GM23248 (cell line): ENCODE results near the gene SNTG2. TPM values are rescaled to one million over a fixed set of nuclear protein-coding genes. Genes with fewer than 3 reads are reported as not detected.

ENCODE experiments used
- DNase-seq: peaks from one replicate; pipeline ENCODE4 v3.0.0-alpha.2; 2015
- H2AFZ ChIP-seq: fragments of 200-600 bp; sonication (generic); 2 replicates; pipeline ENCODE4 v1.6.1; 2016; ENCODE audit warnings: antibody characterized with exemption
- H3F3A ChIP-seq: fragments of 200-600 bp; sonication (generic); 2 replicates; pipeline ENCODE4 v1.6.1; 2016; ENCODE audit warnings: mild to moderate bottlenecking, antibody characterized with exemption, mixed run types; ENCODE audit not compliant: insufficient read depth
- H3K27ac ChIP-seq: fragments of 200-600 bp; sonication (generic); 2 replicates; pipeline ENCODE4 v1.5.1; 2016; ENCODE audit warnings: mild to moderate bottlenecking
- H3K27me3 ChIP-seq: fragments of 200-600 bp; sonication (generic); replicated peaks from 2 replicates; pipeline ENCODE4 v1.6.1; 2016; ENCODE audit warnings: mild to moderate bottlenecking; ENCODE audit not compliant: insufficient read depth
- H3K36me3 ChIP-seq: fragments of 200-600 bp; sonication (generic); 2 replicates; pipeline ENCODE4 v1.6.1; 2016; ENCODE audit warnings: low read depth, mild to moderate bottlenecking
- H3K4me1 ChIP-seq: fragments of 200-600 bp; sonication (generic); 2 replicates; pipeline ENCODE4 v1.6.1; 2016; ENCODE audit warnings: mild to moderate bottlenecking; ENCODE audit not compliant: insufficient read depth
- H3K4me2 ChIP-seq: fragments of 200-600 bp; sonication (generic); one replicate; pipeline ENCODE4 v1.6.1; 2016; ENCODE audit warnings: mild to moderate bottlenecking; ENCODE audit not compliant: unreplicated experiment
- H3K4me3 ChIP-seq: fragments of 200-600 bp; sonication (generic); 2 replicates; pipeline ENCODE4 v1.5.1; 2016; ENCODE audit warnings: mild to moderate bottlenecking
- H3K79me2 ChIP-seq: fragments of 200-600 bp; sonication (generic); 2 replicates; pipeline ENCODE4 v1.6.1; 2016; ENCODE audit warnings: mild to moderate bottlenecking; ENCODE audit not compliant: insufficient read depth
- H3K9ac ChIP-seq: fragments of 200-600 bp; sonication (generic); 2 replicates; pipeline ENCODE4 v1.6.1; 2016; ENCODE audit warnings: mild to moderate bottlenecking
- H3K9me2 ChIP-seq: fragments of 200-600 bp; sonication (generic); 2 replicates; pipeline ENCODE4 v1.6.1; 2016; ENCODE audit warnings: mixed run types, mild to moderate bottlenecking, moderate library complexity; ENCODE audit not compliant: insufficient read depth
- H3K9me3 ChIP-seq: fragments of 200-600 bp; sonication (generic); one replicate; pipeline ENCODE4 v1.6.1; 2017; ENCODE audit warnings: low read depth
- H4K20me1 ChIP-seq: fragments of 200-600 bp; sonication (generic); 2 replicates; pipeline ENCODE4 v1.6.0; 2016; ENCODE audit not compliant: insufficient read depth
- EZH2 ChIP-seq: fragments of 200-600 bp; sonication (generic); IDR thresholded peaks from 2 replicates; pipeline ENCODE4 v1.6.1; 2018; ENCODE audit warnings: antibody characterized with exemption, mild to moderate bottlenecking; ENCODE audit not compliant: insufficient read depth, poor library complexity, severe bottlenecking
- EZH2phosphoT487 ChIP-seq: fragments of 200-600 bp; sonication (generic); IDR thresholded peaks from 2 replicates; pipeline ENCODE4 v1.6.1; 2018; ENCODE audit warnings: antibody characterized with exemption, moderate library complexity, mild to moderate bottlenecking, low read depth; ENCODE audit not compliant: insufficient read depth
- WGBS, 2 experiments: methylation state at CpG; one replicate each; pipeline ENCODE4 v1.1.6; 2015 to 2017; ENCODE audit warnings: low lambda C conversion rate in 2 of 2, low coverage in 1 of 2; ENCODE audit errors: missing lambda C conversion rate in 2 of 2; 5-methylcytosine and 5-hydroxymethylcytosine counted together
- in situ Hi-C: fragments of 300-500 bp; cut with MboI; formaldehyde crosslinking; loops from 2 replicates; pipeline ENCODE4 v1.15.0; 2020
- polyA plus RNA-seq: library from polyadenylated mRNA; unstranded; fragments of >200 nt; fragmentation: Nextera tagmentation; extraction: Ambion mirVana; gene quantifications from 2 replicates; pipeline ENCODE4 v1.2.1, GENCODE V29; 2016
- total RNA-seq: library from RNA; depleted of rRNA; stranded (reverse); fragments of >200 nt; shearing (Covaris generic); gene quantifications from 2 replicates; pipeline ENCODE4 v1.2.3, GENCODE V29; 2014; rRNA removed

Gene SNTG2
- total RNA-seq, result not detected in 2 replicates
- not detected in 2 replicates for polyA plus RNA-seq

DNA sequence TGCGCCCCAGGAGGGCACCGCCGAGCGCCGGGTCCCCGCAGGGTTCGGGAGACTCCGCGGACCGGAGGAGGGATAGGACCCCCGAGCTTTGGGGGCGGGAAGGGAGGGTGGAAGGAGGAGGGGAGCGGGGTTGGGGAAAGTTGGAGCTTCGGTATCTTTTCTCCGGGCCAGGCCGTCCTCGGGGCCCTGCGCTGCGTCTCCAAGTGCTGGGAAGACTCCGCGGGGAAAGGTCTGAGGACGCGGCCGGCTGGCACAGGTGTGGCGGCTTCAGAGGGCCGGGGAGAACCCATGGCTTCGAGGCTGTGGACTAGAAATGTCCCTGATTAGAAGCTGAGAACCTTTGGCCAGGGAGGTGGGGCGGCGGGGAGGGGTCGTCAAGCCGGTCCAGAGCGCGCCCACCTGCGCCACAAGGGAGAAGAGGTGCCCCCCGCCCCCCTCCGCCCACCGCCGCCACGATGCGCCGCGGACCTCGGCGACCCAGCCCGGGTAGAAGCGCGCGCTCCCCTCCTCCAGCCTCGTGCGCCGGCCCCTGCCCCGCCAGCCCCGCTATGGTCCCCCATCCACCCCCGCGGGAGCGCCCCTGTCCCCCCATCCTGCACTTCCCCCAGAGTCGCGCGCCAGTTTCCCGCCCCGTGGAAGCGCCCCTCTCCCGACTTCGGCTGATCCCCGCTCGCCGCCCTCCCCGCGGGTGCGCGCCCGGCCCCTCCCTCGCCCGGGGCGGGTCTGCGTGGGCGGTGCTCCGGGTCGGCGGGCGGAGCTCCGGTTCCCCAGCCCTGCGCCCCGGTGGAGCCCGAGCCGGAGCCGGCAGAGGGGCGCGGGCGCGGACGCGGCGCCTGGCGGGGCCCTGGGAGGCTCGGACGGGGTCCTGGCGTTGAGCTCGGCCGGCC lies at the start of gene SNTG2:
Gene SNTG2, plus strand, starts transcription at position 770 of the 887 bp plus-strand sequence. CDS start 148 bp downstream, outside the sequence.
- H3K4me3 ChIP-seq, result peak within 1 kb of the TSS; percentile 55; the same call in 1 of the 2 replicates
- no peak within 1 kb of the TSS for H3K27ac ChIP-seq
- no peaks in the 10 kb centered on the region for H3K4me1 ChIP-seq
- no peaks in the 10 kb centered on the region for H3K79me2 ChIP-seq
- no peaks in the 10 kb centered on the region for H3K36me3 ChIP-seq
- H4K20me1 ChIP-seq, result no peaks in the 10 kb centered on the region
- no peaks in the 10 kb centered on the region for H3K9me3 ChIP-seq
- H3K27me3 ChIP-seq, result peaks cover 40% of the 10 kb centered on the region
- 3 to 6% methylated on average over 26 to 77 of the region's 100 CpGs for WGBS, 2 experiments
- peak within 1 kb of the TSS; percentile 54; the same call in 1 of the 2 replicates for H2AFZ ChIP-seq
- peak within 1 kb of the TSS; percentile 61 for H3K4me2 ChIP-seq
- H3F3A ChIP-seq, result no peaks in the 10 kb centered on the region
- TF ChIP-seq EZH2 (peak; percentile 72), EZH2phosphoT487 (0 out of 2 replicates have a peak, but pooled peaks have one; percentile 8)
- H3K9ac ChIP-seq, result no peak within 1 kb of the TSS
- in situ Hi-C loops, result no loop called here
- no peaks in the 10 kb centered on the region for H3K9me2 ChIP-seq
- peak; percentile 43 for DNase-seq

- H3K4me1 ChIP-seq, result no peaks in the 10 kb centered on the region
- no peaks in the 10 kb centered on the region for H3K9me2 ChIP-seq
- WGBS, 2 experiments, result 33 to 47% methylated on average over 1 of the region's 1 CpG
- H3K4me3 ChIP-seq, result no peak overlapping the region
- H2AFZ ChIP-seq, result no peak overlapping the region
- no peak overlapping the region for H3K9ac ChIP-seq
- no peak for DNase-seq
- no peaks in the 10 kb centered on the region for H3K79me2 ChIP-seq
- no peaks in the 10 kb centered on the region for H3K36me3 ChIP-seq
- in situ Hi-C loops, result no loop called here
- H4K20me1 ChIP-seq, result no peaks in the 10 kb centered on the region
- no peak overlapping the region for H3K27ac ChIP-seq
- H3K9me3 ChIP-seq, result no peaks in the 10 kb centered on the region
- H3F3A ChIP-seq, result no peaks in the 10 kb centered on the region
- H3K27me3 ChIP-seq, result no peaks in the 10 kb centered on the region
- TF ChIP-seq EZH2phosphoT487 (no peak), EZH2 (no peak)
- no peak overlapping the region for H3K4me2 ChIP-seq
These were observed 48.1 kb upstream of the SNTG2 start for GRCh38 chr2:902584-902983.

GRCh38 chr2:903223-903900 lies 47.3 kb upstream of the SNTG2 start:
- no peak for TF ChIP-seq EZH2phosphoT487
- no peak for TF ChIP-seq EZH2
- in situ Hi-C loops, result no loop called here
- WGBS, 2 experiments, result 12 to 17% methylated on average over 8 of the region's 8 CpGs

DNA sequence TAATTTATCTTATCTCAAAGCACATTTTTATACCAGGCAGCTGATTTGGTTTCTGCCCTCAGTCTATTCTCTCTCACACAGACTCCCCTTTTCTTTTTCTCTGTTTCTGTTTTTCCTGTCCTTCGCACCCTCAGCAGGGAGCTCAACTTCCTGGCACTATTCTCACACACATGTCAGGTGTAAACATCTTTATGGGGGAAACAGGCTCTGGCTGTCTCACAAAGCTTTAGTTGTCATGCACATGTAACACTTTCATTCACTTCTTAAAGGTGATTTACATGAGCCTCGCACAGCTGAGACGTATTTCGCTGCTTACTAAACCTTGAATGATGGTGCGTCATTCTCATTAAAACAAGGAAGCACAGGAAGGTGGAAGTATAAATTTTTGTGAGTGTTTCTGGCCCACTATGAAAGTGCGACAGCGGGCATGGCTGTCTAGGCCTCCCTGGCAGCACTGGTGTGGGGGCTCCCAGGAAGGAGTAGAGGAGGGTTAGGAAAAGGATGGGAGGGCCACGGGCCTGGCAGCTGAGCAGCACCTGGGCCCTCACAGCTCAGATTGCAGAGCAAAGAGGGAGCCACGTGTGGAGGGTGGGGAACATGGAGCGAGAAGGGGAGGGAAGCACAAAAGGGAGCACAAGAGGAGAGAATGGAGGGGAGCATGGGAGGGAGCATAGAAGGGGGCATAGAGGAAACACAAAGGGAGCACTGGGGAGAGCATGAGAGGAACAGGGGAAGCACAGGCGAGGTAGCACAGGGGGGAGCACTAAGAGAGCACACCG lies 46.2 kb upstream of the SNTG2 start:
- Histone ChIP-seq H4K20me1 (no peaks in the 10 kb centered on the region), H3K27me3 (no peaks in the 10 kb centered on the region), H3K79me2 (no peaks in the 10 kb centered on the region), H3K36me3 (no peaks in the 10 kb centered on the region), H3K9me3 (no peaks in the 10 kb centered on the region), H3K27ac (no peak overlapping the region), H2AFZ (no peak overlapping the region), H3K4me2 (no peak overlapping the region), H3K9ac (no peak overlapping the region), H3K9me2 (no peaks in the 10 kb centered on the region), H3F3A (no peaks in the 10 kb centered on the region), H3K4me3 (no peak overlapping the region), H3K4me1 (no peaks in the 10 kb centered on the region)
- in situ Hi-C loops, result no loop called here
- DNase-seq, result no peak
- TF ChIP-seq EZH2, result no peak
- TF ChIP-seq EZH2phosphoT487, result no peak
- WGBS, 2 experiments, result 55 to 57% methylated on average over 10 to 12 of the region's 12 CpGs

More at GRCh38 chr2:903223-903900, 47.3 kb upstream of the SNTG2 start:
- H2AFZ ChIP-seq, result no peak overlapping the region
- no peaks in the 10 kb centered on the region for H3K79me2 ChIP-seq
- no peak overlapping the region for H3K27ac ChIP-seq
- no peaks in the 10 kb centered on the region for H4K20me1 ChIP-seq
- no peaks in the 10 kb centered on the region for H3K36me3 ChIP-seq
- no peaks in the 10 kb centered on the region for H3K27me3 ChIP-seq
- no peak for DNase-seq
- H3F3A ChIP-seq, result no peaks in the 10 kb centered on the region
- no peak overlapping the region for H3K4me3 ChIP-seq
- no peak overlapping the region for H3K9ac ChIP-seq
- H3K4me1 ChIP-seq, result no peaks in the 10 kb centered on the region
- no peaks in the 10 kb centered on the region for H3K9me3 ChIP-seq
- H3K4me2 ChIP-seq, result no peak overlapping the region
- H3K9me2 ChIP-seq, result no peaks in the 10 kb centered on the region
